Measurements from ENCODE around the gene NGEF.

Gene NGEF

DNA sequence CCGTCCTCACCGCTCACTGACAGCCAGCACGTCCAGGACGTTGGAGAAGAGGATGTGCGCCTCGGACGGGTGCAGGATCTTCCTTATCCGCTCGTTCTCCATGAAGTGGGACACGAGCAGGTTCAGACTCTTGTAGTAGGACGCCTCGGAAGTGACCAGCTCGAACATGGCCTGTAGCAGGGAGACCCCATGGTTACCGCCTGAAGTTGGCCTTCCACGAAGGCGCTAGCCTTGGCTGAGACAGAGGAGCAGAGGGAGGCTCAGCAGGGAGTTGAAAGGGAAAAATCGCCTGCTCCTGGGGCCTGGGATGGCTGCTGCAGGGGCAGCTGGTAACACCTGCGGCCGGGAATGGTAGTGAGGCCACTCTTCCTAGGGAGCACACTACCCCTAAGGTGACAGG is 118.3 kb downstream of the NGEF start:
- DNase-seq: no peak

DNA sequence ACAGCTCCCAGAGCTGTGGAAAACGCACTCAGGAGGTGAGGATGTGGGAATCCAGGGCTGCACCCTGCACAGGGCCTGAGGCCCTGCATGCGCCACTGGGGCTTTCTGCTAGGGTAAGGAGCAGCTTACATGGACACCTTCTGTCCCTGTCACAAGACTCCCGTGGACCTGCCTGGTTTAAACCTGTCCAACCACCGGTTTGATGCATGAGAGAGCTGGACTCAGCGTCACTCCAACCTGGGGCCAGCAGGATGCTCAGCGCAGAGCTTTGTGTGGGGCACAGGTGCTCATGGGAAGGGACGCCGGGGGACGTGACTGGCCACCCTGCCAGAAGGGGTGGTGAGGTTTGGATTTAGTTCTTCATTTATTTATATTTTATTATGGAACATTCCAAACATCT is 118.8 kb downstream of the NGEF start:
- DNase-seq: no peak

DNA sequence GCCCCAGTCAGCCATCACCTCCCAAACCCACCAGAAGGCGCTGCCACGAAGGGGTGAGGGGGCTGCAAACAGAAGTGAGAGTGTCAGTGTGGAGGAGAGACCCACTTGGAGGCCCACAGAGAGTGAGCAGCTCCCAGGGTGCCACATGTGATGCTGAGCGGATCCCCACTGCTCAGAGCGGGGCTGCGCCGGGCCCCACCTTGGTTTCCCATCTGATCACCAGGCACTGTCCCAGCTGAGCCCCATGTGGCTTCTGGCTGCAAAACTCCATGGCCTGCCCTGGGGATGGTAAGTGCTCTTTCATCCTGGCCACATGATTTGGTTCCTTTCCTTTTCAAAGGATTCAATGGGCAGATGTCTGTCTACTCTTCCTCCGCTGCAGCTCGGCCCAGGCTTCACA is 119.2 kb downstream of the NGEF start:
- DNase-seq: no peak

DNA sequence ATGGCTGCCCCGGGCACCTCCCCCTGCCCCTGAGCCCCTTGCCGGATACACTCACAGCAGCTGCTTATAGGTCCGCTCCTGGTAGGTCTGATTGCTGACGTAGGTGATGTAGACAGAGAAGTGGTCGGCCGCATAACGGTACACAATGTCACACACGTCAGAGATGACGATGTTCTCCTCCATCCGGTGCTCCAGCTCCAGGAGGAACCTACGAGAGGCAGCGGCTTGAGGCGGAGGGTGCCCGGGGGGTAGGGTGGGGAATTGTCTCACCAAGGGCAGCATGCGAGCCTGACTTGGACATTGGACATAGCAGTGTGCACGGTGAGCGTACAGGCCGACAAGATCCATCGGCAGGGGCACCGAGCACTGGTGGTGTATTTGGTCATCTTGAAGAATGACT is 120.2 kb downstream of the NGEF start:
- no peak for DNase-seq

DNA sequence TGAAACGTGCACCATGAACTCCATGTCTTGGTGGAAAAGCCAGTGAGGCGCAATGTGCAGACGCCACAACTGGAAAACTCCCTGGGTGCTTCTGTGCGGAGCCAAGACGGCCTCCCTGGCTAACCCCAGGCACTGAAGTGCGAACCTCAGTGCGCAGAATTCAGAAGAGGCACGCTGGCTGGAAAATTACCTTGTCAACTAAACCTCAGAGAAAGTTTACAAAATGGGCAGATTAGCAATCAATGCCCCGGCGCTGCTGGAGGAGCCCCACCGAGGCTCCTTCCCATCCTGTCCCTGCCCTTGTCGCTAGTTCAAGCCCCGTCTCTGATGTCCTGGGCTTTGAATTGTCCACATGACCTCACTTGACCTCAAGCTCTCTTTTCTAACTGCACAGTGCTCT is 120.8 kb downstream of the NGEF start:
- DNase-seq: no peak

DNA sequence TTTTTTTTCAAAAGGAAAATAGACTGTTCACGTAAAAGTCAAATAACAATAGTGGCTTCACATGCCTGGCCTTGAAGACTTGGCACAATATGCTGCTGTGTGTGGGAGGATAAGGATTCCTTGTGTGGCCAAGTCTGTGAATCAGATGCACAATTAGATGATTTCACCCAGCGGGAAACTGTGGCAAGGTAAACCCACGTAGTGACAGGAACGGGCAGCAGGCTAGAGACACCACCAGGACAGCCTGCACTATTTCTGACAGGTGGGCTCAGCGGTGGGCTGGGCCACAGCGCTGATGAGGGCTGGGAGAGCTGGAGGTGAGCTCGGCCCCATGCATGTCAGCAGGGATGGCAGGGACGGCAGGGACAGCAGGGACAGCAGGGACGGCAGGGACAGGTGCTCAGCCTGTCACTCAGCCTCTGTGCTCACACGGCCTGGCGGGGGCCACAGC is 121.4 kb downstream of the NGEF start:
- DNase-seq: no peak

DNA sequence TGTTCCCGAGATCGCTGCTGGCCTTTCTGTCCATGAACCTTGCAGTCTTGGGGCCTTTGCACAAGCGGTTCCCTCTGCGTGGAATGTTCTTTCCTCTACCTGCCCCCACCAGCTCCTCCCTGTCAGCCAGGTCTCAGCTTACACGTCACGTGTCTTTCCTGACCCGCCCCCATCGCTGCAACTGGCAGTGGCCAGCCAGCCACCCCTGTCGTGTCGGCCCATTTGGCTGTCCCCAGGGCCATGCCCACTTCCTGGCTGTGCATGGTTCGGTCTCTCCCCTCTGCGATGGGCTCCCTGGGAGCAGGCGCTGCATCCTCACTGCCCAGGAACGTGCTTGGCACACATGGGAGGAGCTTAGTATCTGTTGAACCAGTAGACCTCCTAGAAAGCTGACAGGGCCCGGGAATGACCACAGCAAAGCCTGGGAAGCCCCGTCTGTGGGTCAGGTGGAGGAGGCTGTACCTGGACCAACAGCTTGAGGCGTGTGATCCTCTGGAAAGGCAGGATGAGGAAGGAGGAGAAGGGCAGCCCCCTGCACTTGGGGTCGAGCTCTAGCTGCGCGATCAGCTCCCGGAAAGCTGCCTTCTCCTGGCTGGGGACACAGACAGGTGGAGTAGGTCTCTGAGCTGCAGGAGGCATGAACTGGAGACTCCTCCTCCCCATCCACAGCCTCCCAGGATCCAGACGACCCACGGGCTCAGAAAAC is 122.0 kb downstream of the NGEF start:
- no peak for DNase-seq

DNA sequence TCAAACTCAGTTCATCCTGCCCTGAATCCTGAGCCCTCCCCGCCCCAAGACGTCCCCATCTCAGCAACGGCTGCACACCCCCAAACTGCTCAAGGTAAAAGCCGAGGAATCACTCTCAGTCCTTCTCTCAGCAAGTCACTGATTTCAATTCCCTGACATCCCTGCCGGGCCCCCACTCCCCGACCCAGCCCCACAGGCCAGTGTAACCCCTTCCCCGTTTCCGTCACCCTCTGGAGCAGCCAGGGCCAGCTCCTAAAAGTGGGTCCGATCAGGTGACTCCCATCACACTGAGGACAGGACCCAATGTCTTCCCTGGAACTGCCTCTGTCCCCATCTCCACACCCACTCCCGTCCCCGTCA is 122.5 kb downstream of the NGEF start:
- no peak for DNase-seq

DNA sequence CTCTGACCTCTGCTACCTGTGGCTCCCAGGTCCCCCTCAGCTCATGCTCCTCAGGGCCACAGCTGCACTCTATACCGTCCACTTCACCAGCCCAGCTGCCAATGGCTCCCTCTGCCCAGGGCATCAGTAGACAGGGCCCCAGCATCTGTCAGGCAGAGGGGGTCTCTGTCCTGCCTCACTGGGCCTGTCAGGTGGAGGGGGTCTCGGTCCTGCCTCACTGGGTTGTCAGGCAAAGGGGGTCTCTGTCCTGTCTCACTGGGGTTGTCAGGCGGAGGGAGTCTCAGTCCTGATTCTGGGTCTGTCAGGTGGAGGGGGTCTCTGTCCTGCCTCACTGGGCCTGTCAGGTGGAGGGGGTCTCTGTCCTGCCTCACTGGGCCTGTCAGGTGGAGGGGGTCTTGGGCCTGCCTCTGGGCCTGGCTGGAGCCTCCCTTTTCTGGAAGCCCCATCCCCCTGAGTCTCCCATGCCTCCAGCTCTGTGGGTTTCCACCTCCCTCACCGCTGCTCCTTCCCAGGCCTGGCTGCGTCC is 123.1 kb downstream of the NGEF start:
- no peak for DNase-seq

DNA sequence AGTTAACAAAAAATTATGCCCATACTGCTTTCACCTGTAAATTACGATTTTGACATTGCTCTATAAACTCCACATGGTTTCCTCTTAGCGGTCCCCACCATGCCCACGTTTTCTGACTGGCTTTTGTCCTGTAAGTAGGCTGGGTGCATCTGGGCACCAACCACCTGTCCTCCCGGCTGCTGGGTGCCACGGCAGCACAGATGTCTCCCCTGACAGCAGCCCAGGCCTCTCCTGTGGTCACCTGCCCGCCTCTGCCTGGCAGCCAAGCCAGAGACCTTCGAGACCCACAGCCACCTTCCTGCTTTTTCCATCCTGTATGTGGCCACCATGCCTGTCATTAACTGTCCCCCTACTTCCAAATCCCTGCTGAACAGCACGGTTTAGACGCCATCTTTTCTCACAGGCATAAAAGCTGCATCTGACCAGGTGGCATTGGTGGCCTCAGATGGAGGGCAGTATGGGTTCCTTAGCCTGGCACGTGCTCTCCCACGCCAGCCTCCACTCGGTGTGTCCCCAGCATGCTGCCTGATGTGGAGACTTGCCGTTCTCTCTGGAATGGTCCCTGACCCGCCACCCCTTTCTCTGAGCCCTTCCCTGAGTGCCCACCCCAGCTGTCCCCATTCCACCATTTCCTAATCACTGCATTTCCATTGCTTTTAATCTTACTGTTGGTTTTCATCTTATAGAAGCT is 124.1 kb downstream of the NGEF start:
- no peak for DNase-seq

DNA sequence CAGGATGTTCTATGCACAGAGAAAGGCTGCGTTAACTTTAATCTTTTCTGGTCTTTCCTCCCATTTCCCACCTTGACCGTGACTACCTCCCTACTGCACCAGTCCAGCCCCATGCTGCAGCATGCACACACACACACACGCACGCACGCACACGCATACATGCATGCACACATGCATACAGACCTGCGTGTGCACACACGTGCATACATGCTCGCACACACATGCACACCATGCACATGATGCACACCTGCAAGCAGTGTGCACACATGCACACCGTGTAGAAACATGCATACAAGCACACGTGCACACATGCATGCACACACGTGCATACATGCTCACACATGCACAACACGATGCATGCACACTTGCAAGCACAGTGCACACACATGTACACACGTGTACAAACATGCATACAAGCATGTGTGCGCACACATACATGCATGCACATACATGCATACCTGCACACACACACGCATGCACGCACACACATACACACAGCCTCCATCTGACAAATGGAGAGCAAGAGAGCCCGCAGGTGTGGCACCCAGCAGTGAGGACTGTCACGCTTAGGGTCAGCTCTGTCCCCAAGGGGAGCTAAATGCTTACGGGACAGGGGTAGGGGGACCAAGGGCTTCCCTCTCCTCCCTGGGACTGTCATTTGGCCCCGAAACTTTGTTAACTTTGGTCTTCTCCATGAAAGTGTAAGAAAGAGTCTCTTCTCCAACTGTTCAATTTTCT is 124.8 kb downstream of the NGEF start:
- DNase-seq: no peak

DNA sequence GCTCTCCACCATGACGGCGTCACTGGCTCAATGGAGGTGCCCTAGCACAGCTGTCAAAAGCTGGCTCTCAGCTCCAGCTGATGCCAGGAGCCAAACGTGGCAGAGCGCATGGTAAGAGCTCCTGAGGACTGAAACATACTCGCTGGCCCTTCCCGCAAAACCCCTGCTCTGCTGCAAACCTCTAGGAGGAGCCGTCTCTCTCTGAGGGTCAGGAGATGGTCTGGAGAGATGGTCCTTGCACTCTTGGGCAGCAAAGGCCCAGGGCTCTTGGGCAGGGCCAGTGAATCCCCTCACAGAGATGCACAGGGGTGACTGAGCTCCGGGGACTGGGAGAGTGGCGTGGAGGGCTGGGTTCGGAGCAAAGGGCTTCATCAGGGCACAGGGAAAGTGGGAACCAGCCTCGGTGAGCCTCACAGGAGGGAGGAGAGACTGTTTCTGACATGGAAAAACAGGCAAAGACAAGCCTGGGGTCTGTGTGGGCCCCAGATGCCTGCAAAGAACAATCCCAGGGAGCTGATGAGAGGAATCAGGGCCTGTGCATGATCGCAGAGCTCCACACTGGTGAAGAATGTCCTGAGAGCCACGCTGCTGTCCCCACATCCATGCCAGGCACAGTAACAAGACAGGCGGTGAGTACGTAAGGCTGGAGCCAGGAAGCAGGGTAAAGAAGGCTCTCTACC is 125.7 kb downstream of the NGEF start:
- no peak for DNase-seq

DNA sequence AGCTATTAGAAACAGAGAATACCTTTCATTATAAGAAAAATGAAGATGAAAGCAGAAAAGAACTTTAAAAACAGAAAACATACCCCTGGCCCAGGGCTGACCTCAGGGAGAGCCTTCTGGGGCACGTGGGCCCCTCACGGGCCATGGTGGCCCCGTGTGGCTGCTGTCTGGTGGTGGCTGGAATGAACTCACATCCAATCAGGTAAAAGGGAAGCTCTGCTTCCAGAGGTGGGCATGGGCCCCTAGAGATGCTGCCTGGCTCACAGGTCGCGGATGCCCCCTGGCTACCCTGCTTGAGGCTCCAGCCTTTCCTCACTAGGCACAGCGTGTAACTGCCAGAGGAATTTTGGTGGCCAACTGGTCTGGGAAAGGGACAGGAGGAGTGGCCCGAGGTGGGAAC is 126.4 kb downstream of the NGEF start:
- no peak for DNase-seq

DNA sequence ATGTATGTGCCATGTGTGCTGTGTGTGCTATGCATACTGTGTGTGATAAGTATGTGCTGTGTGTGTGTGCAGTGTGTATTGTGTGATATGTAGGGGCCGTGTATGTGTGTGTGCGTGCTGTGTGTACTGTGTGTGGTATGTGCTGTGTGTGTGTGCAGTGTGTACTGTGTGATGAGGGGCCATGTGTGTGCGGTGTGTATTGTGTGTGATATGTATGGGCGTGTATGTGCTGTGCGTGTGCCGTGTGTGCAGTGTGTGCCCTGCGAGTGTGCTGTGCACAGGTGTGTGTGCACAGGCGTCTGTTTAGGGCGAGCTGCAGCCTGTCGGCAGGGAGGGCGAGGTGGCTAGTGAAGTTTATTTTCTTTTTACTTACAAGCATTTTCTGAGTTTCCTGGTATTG is 126.9 kb downstream of the NGEF start:
- no peak for DNase-seq

DNA sequence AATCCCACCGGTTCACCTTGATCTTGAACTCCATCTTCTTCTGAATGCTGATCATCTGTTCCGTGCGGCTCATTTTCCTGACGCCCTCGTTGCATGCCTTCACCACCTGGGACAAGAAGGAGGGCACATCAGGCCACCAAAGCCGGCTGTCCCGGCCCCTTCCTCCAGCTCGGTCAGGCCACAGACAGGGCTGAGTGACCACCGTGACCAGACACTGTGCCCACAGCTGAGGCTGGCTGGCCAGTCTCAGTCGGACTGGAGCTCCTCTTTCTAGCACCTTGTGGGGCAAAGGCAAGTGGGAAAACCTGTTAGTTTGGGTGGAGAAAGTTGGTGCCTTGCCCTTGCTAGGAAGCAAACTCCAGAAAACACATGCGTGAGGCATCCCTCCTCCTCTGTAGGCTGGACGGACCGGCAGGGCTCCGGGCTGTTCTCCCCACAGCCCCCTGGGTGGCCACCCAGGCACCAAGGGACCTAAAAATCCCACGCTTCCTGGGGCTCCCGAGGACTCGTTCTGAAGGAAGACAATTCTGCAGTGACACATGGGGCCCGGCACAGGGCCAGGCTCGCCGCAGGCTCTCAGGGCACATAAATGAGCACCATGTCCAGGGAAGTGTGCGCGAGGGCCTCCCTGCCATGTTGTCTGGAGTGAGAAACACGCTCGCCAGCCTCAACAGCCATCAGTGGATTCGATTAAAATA is 127.6 kb downstream of the NGEF start:
- no peak for DNase-seq

DNA sequence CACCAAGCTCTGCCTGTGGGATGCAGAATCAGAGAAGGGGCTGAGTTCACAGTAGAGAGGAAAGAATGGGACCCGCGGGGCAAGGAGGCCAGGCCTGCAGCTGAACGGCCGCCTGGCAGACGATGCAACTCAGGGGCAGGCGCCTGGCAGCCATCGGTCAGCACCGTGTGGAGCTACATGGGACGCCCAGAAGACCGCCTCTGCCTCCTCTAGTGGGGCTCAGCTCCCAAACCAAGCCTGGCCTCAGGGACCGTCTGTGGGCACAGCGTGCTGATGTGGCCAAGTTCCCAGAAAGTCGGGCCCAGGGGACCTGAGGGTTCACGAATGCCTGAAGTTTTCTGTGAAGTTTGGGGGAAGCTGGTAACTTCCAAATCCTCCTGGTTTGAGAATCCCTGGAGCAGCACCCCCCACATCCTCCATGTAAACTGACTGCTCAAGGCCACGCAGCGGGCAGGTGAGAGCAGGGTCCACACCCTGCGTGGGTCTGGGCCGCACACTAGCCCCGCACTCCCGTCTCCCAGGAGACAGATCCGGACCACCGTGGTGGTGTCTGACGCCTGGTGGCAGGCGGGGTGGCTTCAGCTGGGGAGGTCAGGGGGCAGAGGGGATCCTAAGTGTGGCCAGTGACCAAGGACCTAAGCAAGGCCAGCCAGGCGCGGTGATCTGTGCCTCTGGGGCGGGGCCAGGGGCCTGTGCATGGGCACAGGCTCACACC is 128.3 kb downstream of the NGEF start:
- no peak for DNase-seq

DNA sequence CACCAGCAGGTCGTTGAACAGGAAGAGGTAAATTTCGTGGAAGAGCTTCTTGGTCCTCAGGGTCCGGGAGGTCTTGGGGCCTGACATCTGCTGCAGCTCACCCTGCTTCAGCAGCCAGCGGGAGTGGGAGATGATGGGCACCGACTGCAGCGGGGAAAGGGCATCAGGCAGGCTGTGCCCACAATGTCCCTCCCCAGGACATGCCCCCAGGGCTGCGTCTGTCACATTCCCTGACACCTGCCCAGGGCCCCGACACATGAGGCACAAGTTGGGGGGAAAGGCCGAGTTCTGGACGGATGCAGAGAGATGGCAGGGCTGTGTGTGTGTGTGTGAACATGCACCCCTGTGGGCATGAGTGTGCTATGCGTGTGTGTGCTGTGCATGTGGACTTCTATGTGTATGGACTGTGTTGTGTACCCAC is 129.0 kb downstream of the NGEF start:
- DNase-seq: no peak

DNA sequence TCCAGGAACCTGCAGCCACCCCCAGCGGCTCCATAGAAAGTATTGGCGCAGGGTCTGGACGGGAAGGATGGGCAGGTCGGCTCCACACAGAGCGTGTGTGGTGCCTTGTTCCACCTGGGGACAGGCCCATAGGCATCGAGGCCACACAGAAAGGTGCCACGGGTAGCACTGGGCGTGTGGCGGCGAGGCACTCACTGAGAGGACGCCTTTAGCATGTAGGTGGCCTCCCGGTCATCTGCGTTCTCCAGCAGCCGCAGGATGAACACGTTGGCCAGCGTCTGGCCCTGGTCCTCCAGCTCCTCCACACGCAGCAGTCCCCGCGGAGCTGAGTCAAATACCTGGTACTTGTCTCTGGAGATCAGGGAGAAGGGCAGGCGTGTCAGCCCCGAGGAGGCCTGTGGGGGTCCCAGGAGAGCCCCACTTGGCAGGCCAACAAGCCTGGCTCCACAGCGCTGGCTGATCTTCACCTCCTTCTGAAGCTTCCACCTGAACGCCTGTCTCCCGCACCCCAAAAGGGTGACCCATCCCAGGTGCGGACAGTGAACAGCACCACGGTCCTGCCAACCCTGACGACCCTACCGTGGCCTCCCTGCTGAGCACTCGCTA is 129.8 kb downstream of the NGEF start:
- no peak for DNase-seq

DNA sequence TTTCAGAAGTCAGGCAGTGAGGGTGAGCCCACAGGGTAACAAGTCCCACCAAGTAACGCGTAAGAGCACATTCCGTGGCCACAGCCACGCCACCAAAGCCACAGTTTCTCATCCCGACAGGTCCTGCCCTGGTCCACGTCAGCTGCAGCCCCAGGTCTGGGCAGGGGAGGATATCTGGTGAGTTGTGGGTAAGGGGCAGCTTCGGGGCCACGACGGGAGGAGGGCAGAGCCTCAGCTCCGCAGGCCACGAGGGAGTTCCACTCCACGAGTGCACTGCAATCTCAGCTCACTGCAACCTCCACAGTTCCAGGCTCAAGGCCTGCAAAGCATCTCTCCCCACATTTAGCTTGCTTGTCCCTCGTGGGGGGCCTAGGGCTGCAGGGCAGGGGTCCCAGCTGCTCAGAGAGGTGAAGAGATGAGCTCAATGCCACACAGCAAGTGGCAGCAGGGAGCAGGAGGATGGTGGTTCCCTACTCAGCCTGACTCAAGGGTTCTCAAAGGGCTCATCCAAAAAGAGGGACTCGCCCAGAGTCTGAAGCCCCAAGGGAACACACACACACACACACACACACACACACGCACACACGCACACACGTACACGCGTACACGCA is 130.4 kb downstream of the NGEF start:
- no peak for DNase-seq

DNA sequence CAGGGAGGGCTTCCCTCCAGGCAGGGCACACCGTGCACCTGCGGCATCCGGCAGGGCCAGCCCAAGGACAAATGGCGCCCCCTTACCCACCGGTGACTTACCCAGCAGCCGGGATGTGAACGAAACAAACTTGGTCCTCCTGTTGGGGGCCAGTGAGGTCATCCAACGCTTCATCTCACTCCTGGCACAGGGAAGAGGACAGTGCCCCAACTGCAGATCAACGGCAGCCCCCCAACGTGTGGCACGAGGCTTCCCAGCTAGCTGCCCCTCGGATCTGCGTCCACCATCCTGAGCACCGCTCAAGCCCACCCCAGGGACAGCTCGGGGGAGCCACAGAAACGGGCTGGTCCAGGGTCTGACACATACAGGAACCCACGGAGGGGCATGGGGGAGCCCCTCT is 131.0 kb downstream of the NGEF start:
- DNase-seq: no peak

DNA sequence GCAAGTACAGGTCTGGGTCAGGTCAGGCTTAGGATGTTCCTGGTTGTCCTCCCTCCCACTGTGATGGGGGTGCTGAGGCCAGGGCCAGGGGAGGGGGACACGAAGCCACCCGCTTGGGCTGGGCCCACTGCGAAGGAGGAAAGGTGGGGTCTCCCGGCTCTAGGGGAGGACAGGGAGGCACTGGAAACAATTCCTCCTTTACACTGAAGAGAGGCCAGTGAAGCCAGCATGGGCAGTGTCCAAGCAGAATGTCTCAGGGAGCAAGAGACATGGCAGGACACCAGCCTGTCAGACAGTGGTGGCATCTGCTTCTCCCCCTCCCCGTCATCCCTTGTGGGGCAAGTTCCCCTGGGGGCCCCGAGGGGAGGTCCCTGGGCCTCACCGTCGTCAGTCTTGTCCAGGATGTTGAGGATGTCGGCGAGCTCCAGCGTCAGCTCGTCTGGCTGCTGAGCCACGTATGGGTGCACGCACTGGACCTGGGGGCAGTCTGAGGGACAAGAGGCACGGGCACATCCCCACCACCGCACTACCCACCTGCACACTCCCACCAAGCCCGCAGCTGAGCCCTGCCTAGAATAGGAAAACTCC is 132.2 kb downstream of the NGEF start:
- no peak for DNase-seq
